ENCODE results near the gene CRABP2.

The CRABP2 gene

GRCh38 chr1:156657741-156658319 lies 47.6 kb downstream of the CRABP2 start:
- H3K36me3 ChIP-seq (ENCODE audit: insufficient read depth, low read length) = no peaks in the 10 kb centered on the region
- H3K4me1 ChIP-seq (ENCODE audit: insufficient read depth, low read length) = peaks cover 40% of the 10 kb centered on the region
- H3K9ac ChIP-seq (ENCODE audit: low read depth, low read length) = no peak overlapping the region; the same call in 1 of the 2 replicates
- H3K9me3 ChIP-seq (ENCODE audit: control insufficient read depth, insufficient read depth, low read length) = no peaks in the 10 kb centered on the region

GRCh38 chr1:156656806-156657740 lies 48.3 kb downstream of the CRABP2 start:
- H3K4me1 ChIP-seq (ENCODE audit: insufficient read depth, low read length) = peaks cover 32% of the 10 kb centered on the region
- H3K9me3 ChIP-seq (ENCODE audit: control insufficient read depth, insufficient read depth, low read length) = no peaks in the 10 kb centered on the region
- H3K36me3 ChIP-seq (ENCODE audit: insufficient read depth, low read length) = no peaks in the 10 kb centered on the region
- H3K9ac ChIP-seq (ENCODE audit: low read depth, low read length) = peak overlapping the region; percentile 53; the same call in 1 of the 2 replicates

GRCh38 chr1:156655904-156656516 lies 49.4 kb downstream of the CRABP2 start:
- Histone ChIP-seq H3K4me1 (ENCODE audit: insufficient read depth, low read length) (peaks cover 22% of the 10 kb centered on the region), H3K9me3 (ENCODE audit: control insufficient read depth, insufficient read depth, low read length) (no peaks in the 10 kb centered on the region), H3K9ac (ENCODE audit: low read depth, low read length) (no peak overlapping the region), H3K36me3 (ENCODE audit: insufficient read depth, low read length) (no peaks in the 10 kb centered on the region)

GRCh38 chr1:156655151-156655903 lies 50.1 kb downstream of the CRABP2 start:
- Histone ChIP-seq H3K9me3 (ENCODE audit: control insufficient read depth, insufficient read depth, low read length) (no peaks in the 10 kb centered on the region), H3K9ac (ENCODE audit: low read depth, low read length) (no peak overlapping the region), H3K36me3 (ENCODE audit: insufficient read depth, low read length) (no peaks in the 10 kb centered on the region), H3K4me1 (ENCODE audit: insufficient read depth, low read length) (peaks cover 16% of the 10 kb centered on the region)

- H3K9ac ChIP-seq (ENCODE audit: low read depth, low read length) = no peak overlapping the region
- H3K36me3 ChIP-seq (ENCODE audit: insufficient read depth, low read length) = no peaks in the 10 kb centered on the region
- peaks cover 13% of the 10 kb centered on the region for H3K4me1 ChIP-seq (ENCODE audit: insufficient read depth, low read length)
- H3K9me3 ChIP-seq (ENCODE audit: control insufficient read depth, insufficient read depth, low read length) = no peaks in the 10 kb centered on the region
These were observed 50.7 kb downstream of the CRABP2 start for GRCh38 chr1:156654700-156655099.

GRCh38 chr1:156652992-156653355 lies 52.4 kb downstream of the CRABP2 start:
- Histone ChIP-seq H3K4me1 (ENCODE audit: insufficient read depth, low read length) (peaks cover 10% of the 10 kb centered on the region), H3K36me3 (ENCODE audit: insufficient read depth, low read length) (no peaks in the 10 kb centered on the region), H3K9me3 (ENCODE audit: control insufficient read depth, insufficient read depth, low read length) (no peaks in the 10 kb centered on the region), H3K9ac (ENCODE audit: low read depth, low read length) (no peak overlapping the region)

- no peaks in the 10 kb centered on the region for H3K36me3 ChIP-seq (ENCODE audit: insufficient read depth, low read length)
- H3K9me3 ChIP-seq (ENCODE audit: control insufficient read depth, insufficient read depth, low read length) = no peaks in the 10 kb centered on the region
- H3K9ac ChIP-seq (ENCODE audit: low read depth, low read length) = no peak overlapping the region
- peaks cover 10% of the 10 kb centered on the region; the same call in 1 of the 2 replicates for H3K4me1 ChIP-seq (ENCODE audit: insufficient read depth, low read length)
These were observed 53.0 kb downstream of the CRABP2 start for GRCh38 chr1:156652131-156652991.

All from ES-I3 (cell line).